ENCODE data around the gene MPC1. TPM values are rescaled to one million over a fixed set of nuclear protein-coding genes. Genes with fewer than 3 reads are reported as not detected.
A peak's percentile ranks its signal among the peaks of the same experiment; 100 is the strongest.

Gene MPC1
- total RNA-seq = 45.9 TPM

DNA sequence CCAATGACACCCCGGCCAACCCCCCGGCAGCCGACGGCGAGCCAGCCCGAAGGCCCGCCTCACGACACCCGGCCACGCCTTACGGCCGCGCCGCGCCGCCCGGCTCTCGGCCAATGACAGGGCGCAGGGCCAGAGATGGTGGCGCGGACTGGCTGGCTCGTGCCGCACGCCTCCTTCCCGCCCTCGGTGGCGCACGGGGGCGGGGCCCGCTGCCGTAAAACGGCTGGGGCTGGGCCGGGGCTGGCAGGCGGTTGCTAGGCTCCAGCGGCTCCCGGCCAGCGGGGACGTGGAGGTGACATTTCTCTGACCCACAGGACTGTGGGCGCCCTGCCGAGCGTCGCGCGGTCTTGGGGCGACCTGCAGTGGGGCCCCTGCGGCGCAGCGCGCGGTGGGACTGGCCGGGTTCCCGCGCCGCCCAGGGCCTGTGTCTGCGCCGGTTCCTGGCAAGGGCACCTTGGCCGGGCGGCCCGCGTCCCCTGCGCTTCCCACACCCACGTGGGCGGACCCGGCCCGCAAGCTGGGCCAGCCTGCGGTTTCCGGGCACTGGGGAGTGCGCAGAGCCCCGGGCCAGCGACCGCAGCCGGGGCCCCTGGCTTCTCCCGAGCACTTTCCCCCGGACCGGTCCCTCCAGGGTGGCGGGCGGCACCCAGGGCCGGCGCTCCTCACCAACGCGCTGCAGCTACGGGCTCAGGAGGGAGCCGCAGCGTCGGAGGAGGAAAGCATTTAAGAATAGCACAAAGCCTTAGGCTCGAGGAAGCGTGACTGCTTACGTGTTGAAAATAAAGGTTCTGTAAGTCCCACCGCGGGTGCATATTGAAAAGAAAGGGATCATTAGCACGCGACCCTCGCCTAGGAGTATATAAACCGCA is at the start of gene MPC1:
Gene MPC1 (minus strand): TSS at position 8 of the 869 bp plus-strand sequence. CDS start 64 bp downstream, outside the sequence.
- peak; percentile 97 for DNase-seq (ENCODE audit: low spot score)

- no peak for DNase-seq (ENCODE audit: low spot score)
These were observed 47.5 kb upstream of the MPC1 start for GRCh38 chr6:166430269-166430668.

DNA sequence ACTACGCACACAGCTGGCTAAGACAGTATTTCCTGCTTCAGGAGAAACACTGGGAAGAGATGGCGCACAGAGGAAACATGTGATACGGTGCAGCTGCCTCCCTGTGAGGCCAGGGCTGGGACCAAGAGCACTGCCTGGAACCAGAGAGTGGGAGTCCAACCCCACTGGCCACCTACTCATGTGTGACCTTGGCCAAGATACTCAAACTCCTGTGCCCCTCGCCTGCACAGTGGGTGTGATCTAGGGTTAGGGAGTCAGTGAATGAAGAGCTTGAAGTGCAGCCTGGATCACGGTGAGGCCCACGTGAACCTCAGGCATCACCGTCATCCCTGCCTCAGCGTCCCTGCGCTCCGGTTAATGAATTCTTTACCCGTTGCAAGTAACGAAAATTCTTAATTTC is 41.7 kb upstream of the MPC1 start:
- DNase-seq (ENCODE audit: low spot score) = no peak

- DNase-seq (ENCODE audit: low spot score) = no peak
These were observed 41.0 kb upstream of the MPC1 start for GRCh38 chr6:166423781-166424180.

DNA sequence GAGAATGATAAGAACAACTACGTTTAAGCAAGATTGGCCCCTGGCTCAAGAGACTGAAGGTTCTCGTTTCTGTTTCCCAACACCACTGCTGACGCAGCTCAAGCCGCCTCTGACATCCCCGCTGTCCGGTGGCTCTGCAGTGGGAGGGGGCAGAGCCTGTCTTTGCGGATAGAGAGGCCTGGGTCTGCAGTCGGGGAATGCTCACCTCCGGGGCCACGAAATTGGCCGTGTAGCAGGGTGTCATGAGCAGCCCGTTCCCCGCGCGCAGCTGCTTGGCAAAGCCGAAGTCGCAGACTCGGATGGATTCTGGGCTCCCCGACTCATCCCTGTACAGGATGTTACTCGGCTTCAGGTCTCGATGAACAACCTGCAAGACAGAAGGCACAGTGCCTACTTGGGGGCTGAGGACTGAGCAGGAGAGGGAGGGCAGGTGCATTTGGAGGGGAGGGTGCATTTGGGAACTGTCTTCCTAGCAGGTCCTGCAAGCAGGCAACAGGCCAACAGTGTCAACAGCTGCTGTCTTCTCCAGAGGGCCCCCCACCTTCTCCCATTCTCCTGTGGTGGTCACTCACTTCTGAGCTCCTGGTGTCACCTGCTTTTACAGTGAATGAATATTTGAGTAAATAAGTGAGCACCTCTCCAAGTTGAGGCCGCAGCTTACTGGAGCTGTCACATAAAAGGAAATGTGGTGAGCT is 40.5 kb upstream of the MPC1 start:
- DNase-seq (ENCODE audit: low spot score) = no peak

DNA sequence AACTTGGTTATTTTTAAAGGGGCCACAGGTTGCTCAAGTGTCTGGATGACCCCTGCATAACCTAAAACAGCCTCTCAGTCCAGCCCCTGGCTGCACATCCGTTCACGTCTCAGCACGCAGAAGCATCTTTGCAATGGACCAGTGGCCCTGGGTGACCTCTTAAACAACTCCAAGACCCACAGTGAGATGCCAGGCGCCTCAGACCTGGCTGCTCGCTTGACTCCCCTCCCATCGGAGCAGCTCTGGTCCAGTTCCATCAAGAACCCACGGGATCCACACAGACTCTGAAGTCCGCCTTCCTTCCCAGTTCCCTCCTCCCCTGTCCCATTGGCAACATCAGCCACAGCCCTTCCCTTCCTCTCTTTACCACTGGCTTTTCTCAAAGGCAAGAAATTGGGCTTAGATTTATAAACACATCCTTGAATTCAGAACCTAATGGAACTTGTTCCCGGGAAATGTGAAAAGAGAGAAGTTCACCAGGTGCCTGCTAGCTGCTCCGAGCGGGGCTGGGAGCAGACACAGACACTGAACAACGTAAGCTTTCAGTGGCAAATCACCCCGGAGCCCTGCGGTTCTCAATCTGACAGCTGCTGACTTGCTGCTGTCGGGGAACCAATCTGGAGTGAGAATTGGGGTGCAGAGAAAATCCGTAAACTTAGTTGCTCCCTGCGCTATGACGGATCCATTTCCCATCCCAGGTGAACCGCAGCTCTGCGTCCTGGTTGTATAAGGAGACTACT is 39.6 kb upstream of the MPC1 start:
- no peak for DNase-seq (ENCODE audit: low spot score)

- DNase-seq (ENCODE audit: low spot score) = no peak
These were observed 37.6 kb upstream of the MPC1 start for GRCh38 chr6:166420351-166420750.

- DNase-seq (ENCODE audit: low spot score) = no peak
These were observed 37.0 kb upstream of the MPC1 start for GRCh38 chr6:166419717-166420116.

DNA sequence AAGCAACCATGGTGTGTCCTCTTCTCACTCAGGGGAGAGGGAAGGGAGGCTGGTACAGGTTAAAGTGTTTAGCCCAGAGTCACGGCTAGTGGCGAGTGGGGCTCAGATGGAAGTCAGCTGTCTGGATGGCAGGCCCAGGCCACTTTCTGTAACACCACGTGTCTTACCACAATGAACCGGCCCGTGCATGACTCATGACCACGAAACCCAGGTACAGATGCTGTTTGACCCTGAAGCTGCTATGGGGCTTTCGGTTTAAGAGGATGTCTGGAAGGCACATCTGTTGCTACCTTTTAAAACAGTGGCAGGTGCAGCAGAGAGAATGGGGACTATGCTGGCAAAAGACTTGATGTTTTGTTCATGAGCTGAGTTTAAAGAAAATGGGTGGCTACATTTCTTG is 36.5 kb upstream of the MPC1 start:
- no peak for DNase-seq (ENCODE audit: low spot score)

- DNase-seq (ENCODE audit: low spot score) = no peak
These were observed 36.0 kb upstream of the MPC1 start for GRCh38 chr6:166418691-166419143.

DNA sequence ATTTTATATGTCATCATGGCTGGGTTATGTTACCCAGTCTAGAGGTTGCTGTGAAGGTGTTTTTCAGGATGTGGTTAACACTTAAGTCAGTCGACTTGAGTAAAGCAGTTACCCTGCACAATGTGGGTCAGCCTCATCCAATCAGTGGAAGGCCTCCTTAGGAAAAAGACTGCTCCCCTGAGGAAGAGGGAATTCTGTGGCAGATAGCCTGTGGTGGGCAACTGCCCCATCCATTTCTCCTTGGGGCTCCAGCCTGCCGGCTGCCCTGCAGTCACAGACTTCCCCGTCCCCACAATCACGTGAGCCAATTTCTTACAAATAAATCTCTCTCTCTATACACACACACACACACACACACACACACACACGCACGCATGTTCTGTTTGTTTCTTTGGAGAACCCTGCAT is 34.5 kb upstream of the MPC1 start:
- no peak for DNase-seq (ENCODE audit: low spot score)

DNA sequence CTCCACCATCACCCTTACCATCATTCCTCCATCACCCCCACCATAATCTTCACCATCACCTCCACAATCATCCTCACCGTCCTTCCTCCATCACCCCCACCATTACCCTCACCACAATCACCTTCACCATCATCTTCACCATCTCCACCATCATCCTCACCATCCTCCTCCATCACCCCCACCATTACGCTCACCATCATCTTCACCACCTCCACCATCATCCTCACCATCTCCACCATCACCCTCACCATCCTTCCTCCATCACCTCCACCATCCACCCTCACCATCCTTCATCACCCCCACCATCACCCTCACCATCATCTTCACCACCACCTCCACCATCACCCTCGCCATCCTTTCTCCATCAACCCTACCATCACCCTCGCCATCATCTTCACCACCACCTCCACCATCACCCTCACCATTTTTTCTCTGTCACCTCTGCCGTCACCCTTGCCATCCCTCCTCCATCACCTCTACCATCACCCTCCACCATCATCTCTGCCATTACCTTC is 33.1 kb upstream of the MPC1 start:
- no peak for DNase-seq (ENCODE audit: low spot score)

DNA sequence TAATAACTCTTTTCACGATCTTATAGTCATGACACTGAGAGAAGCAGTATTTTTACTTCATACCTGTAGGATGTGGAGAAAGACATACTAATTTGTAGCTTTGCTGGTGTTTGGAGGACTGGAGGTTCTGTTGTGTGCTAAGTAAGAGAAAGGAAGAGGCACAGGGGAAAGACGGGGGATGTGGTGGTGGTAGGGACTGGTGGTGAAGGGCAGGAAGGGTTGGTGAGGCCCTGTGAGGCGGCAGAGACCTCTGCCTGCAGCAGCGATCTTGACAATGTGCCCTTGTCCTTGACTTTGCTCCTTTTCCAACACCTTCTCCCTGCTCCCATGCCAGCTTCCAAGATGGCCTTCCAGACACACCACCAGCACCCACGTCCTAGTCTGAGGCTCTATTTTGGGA is 32.6 kb upstream of the MPC1 start:
- no peak for DNase-seq (ENCODE audit: low spot score)

DNA sequence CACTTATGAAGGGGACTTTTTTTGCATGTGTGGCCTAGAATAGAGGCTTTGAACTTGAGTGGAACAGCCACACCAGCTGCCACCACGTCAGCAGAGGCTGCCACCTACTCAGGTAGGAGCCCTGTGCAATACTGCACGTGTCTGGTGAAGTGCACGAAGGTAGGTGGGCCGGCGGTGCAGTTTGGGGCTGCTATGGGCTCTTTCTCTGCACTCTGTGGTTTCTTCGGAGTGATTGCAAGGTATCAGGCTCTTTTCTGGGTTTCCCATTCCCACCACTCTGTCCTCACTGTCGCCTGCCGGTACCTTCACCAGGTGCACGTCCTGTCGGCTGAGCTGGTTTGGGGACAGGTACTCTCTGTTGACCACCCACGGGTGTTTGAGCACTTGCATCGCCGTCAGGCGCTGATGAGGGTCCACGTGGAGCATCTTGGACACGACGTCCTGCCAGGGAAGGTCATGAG is 30.8 kb upstream of the MPC1 start:
- no peak for DNase-seq (ENCODE audit: low spot score)

GRCh38 chr6:166412911-166413384 is 30.2 kb upstream of the MPC1 start:
- no peak for DNase-seq (ENCODE audit: low spot score)

DNA sequence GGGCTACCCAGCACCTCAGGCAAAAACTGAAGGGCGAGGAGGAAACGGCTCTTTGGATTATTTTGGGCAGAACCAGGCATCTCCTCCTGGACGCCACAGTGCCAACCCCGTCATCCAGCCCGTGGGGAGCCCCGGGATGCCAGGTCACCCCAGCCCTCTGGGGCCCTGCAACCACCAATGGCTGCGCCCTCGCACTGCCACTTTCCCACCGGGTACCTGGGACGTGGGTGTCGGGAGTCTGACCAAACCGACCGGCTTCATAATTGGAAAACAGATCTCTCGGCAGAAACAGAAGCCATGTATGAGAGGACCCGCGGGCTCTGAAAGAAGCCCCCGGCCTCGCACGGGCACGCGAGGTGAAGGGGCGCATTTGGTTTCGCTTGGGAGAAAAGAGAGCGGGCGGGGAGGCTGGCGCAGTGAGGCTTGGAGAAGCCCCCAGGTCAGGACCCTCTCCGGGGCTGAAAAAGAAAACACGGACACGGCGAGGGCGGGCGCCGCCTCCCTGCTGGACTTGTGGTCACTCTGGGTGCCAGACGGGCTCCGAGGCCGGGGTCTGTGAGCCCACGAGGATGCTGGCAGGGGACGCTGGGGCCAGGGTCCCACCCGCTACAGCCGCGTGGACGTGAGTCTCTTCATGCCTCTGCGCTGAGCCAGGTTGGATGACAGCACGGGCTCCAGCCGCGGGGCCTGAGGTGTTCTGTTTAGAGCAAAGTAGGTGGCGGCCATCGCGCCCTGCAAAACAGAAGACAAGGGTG is 29.6 kb upstream of the MPC1 start:
- no peak for DNase-seq (ENCODE audit: low spot score)

DNA sequence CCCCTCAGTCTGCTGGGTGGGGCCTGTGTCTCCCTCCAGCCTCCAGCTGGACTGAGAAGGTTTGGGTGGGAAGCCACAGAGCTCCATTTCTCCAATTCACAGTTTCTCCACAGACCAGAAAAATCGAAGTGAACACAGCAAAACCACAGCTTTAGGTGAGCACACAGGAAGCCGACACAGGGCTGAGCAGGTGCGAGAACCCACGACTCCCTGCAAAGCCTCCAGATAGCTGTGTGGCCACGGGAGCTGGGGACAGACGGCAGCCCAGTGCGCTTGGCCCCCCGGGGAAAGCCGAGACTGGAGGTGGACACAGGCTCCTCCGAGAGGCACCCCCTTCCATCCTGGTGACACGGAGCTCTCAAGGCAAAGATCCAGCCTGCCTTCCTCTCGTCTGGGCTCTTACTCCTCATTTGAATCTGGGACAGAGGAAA is 29.0 kb upstream of the MPC1 start:
- DNase-seq (ENCODE audit: low spot score) = no peak

- no peak for DNase-seq (ENCODE audit: low spot score)
These were observed 28.5 kb upstream of the MPC1 start for GRCh38 chr6:166411271-166411670.

DNA sequence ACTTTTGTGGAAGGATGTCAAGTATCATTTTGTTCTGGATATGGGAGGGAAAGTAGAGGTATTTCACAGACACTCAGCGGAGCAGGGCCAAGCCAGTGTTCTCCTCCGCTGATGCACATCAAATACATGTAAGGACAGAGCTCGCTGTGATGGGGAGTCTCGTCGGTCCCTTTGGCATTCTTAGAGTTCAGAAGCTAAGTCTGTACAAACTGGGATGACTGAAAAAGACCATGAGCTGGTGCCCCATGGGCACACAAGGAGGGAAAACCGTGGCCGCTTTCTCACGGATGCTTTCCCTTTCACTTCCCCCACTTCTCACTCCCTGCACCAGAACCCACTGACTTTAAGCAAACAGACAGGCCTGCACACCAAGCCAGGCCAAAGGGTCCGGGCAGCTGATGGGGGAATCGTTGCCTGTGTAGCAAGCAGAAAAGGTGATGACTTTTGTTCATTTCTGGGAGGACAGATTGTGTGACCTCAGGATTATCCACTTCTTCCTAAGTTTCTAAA is 27.7 kb upstream of the MPC1 start:
- no peak for DNase-seq (ENCODE audit: low spot score)

DNA sequence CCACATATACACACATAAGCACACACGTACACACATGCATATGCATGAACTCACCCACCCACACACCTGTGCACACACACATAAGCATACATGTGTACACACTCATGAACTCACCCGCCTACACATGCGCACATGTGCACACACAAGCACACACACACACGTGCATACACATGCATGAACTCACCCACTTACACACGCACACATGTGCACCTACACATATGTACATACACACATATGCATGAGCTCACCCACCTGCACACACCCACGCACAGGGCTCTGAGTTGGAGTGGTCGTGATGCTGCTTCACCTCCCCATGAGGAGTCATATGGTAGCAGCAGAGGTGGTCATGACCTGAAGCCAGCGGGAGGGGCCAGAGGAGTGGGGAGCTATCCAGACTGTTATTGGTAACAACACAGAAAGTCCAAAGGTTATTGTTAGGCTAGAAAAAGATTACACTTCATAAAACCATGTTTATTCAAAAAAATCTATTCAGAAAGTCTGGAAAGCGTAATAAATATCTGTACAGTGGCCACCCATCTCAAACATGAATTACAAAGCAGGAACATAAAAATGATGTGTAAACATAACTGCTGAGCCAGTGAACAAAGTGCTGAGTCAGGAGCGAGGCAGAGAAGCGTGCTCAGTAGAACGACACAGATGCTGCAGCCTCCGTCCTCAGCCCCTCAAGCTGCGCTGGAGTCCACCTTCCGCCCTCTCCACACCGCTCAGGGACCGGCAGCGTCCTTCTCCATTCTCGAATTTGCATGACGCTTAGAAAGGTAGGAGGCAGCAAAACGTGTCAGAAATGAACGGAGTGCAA is 26.4 kb upstream of the MPC1 start:
- DNase-seq (ENCODE audit: low spot score) = no peak
